GM18517 (cell line): Measurements from ENCODE around the gene TMEM218.
"Not testable (repeated sequence)": the region's sequence is repeated elsewhere in the genome, so short reads cannot be mapped to it uniquely, and the experiment has no call there.

Experiments used
- ATAC-seq: cut with Tn5 transposase; IDR thresholded peaks from one replicate; pipeline ENCODE4 v1.9.1; 2021; ENCODE audit warnings: mild to moderate bottlenecking, moderate library complexity; ENCODE audit not compliant: unreplicated experiment

TMEM218 gene

DNA sequence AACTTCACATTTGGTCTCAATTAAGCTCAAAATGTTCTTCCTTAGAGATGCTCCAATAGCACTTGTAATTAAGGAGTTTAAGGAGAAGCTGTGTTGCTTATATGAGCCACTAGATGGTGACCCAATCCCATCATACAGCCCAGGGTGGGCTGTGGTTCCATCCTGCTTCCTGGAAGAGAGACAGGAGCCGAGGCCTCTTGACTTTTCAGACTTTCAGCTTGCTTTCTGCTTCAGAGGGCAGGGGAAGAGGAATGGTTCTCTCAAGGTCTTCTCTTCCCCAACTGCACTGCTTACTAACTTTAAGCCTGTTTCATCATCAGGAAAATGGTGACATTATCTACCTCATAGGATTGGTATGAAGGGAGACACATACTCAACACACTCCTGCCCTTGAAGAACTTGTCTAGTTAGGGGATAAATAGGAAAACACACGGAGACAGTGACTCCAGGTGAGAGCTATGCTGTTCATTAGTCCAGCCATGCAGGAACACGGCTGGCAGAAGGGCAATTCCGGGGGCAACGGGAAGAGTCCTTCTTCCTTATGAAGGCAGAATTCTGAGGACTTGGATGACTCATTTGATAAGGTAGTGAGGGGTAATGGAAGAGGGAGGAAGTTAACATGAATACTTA lies 20.1 kb downstream of the TMEM218 start:
- ATAC-seq, result no peak

DNA sequence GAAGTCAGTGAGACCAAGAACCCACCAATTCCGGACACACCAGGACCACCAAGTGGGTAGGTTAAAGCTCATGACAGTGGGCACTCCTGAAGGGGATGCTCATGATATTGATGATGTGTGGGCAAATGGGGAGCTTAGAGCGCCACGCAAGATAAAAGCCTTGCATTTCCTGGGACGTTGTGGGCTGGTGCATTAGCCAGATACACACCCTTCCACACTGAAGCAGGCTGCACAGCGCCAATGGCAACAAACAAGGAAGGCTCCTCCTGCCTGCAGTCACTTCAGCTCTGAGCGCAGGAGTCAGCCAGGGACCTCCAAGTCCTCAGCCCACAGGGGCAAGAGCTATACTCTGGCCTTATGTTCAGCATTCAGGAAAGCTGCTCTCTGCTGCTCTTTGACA lies 20.6 kb downstream of the TMEM218 start:
- no peak for ATAC-seq

DNA sequence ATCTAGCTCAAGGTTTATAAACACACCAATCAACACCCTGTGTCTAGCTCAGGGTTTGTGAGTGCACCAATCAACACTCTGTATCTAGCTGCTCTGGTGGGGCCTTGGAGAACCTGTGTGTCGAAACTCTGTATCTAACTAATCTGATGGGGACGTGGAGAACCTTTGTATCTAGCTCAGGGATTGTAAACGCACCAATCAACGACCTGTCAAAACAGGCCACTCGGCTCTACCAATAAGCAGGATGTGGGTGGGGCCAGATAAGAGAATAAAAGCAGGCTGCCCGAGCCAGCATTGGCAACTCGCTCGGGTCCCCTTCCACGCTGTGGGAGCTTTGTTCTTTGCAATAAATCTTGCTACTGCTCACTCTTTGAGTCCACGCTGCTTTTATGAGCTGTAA lies 21.3 kb downstream of the TMEM218 start:
- ATAC-seq, result not testable (repeated sequence)

DNA sequence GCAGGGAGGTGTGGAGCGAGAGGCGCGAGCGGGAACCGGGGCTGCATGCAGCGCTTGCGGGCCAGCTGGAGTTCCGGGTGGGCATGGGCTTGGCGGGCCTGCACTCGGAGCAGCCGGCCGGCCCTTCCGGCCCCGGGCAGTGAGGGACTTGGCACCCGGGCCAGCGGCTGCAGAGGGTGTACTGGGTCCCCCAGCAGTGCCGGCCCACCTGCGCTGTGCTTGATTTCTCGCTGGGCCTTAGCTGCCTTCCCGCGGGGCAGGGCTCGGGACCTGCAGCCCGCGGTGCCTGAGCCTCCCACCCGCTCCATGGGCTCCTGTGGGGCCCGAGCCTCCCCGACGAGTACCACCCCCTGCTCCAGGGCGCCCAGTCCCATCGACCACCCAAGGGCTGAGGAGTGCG lies 21.9 kb downstream of the TMEM218 start:
- ATAC-seq, result not testable (repeated sequence)

DNA sequence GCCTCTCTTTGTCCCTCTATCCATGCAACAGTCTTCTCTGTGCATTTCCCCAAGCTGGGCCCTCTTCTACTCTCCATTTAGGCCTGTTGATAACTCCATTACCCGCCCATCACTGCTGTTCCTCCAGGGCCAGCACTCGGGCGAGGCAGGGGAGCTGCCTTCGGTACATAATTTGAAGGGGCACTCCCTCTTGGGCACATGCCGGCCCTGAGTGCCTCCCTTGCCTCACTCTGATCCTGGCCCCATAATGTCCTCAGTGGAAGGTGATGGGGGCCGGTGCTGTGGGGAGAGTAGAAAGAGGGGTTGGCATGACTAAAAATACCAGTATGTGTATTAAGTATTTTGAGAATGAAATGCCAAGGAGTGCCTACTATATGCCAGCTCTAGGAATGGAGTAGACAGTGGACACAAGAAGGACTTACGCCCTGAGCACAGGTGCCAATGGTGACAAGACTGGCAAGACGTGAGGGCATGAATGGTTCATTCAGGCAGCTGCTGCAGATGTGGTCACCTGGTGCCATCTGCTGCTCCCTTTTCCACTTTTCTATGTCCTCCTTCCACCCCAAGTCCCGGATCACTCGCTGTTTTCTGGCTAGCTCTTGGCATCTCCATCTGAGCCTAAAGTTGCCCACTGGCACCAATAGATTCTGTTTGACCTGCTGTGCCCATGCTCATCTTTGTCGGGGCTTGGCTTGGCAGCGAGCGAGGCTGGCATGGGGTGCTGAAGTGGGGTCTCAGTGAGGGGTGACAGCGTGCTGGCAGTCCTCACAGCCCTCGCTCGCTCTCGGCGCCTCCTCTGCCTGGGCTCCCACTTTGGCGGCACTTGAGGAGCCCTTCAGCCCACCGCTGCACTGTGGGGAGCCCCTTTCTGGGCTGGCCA lies 22.6 kb downstream of the TMEM218 start:
- ATAC-seq, result no peak

DNA sequence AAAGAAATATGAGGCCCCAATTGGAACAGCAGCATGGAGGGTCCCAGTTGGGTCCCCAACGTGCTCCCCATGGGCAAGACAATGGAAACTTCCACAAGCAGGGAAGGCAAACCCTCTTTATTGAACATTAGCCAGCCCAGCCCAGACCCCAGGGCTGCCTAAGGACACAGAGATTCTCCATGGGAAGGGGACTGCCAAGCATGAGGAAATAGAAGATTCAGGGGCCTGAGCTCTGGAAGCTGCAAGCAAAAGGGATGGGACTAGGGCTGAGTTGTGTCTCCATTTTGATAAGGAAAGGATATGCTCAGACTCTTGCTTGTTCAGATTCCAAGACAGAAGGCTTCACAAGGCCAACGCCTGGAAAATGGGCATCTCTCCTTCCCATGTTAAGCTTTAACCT lies 23.3 kb downstream of the TMEM218 start:
- ATAC-seq, result no peak

DNA sequence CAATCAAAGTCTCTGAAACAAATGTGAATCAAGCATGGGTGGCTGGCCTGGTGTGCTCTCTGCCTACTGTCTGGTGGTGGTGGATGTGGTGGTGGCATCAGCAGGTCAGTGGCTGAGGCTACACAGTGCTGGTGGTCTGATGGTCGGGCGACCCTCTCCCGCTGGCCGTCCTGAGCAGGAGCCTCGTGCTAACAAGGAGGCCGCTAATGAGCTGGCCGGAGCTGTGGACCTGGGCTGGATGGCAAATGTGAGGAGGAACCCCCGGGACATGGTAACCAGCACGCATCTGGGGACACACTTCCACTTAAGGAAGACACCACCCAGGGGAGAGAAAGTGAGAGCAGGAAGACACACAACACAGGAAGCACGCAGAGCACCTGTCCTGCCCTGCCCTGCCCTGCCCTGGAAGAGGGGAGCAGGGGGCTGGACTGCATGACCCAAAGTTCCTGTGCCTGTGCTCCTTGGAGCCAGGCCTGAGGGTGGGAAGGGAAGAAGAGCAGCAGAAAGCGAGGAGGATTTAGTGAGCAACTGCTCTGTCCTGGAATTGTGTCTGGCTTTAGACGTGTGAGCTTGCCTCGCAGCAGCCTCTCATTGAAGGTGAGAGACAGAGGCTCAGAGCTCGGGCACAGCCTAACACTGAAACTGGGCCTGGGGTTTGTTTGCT lies 24.7 kb downstream of the TMEM218 start:
- ATAC-seq, result no peak

DNA sequence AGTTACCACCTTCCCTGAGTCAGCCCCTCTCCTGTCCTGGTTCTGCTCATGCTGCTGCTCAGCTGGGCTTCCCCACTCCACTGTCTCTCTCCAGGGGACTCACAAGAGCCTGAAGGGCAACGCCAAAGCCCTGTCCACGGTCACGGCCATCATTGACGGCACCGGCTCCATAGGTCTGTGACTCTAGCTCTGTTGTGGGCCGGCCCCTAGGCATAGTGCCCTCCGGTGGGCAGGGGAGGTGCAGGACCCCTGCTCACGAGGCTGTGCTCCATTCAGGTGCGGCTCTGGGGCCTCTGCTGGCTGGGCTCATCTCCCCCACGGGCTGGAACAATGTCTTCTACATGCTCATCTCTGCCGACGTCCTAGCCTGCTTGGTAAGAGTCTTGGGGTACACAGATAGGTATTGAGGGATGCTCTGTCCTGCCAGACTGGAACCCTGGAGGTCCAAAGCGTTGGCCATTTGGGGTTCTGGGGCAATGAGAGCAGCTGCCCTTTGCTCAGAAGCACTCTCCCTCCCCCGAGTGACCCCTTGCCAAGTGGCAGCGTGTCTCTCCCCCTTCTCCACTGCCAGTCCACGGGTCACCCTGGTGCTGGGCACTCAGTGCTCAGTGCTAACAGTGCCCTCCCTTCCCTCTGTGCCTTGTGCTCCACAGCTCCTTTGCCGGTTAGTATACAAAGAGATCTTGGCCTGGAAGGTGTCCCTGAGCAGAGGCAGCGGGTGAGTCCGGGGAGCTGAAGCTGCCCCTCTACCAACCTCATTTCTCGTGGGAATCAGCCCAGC lies 25.9 kb downstream of the TMEM218 start:
- ATAC-seq, result no peak

DNA sequence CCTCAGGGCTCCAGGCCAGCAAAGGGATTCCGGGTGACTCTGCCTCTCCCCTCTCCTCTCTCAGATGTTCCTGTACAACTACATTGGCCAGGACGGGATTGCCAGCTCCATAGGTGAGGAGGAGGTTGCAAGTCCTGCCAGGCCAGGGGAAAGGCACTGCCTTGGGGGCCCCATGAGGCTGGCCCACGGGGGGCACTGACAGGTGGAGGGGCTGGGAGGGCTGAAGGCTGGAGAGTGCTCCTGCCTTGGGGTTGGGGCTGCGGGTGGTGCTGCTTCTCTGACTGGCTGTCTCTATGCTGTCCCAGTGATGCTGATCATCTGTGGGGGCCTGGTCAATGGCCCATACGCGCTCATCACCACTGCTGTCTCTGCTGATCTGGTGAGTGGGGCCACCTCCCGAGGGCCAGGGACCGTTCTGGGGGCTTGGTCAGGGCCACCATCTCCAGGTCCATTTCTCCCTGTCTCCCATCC lies 26.6 kb downstream of the TMEM218 start:
- ATAC-seq, result no peak

DNA sequence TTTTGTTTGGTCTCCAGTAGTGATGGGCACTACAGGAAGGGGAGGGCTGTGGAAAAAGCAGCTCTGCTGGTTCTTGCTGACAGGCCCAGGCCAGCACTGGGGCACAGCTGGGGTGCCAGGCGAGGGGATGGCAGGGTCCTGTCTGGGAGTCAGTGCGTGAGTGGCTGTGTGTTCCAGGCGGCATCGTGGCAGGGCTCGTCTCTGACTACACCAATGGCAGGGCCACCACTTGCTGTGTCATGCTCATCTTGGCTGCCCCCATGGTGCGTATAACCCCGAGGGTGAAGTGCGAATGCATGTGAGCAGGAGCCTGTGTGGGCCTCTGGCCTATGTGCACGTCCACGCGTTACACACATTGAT lies 27.4 kb downstream of the TMEM218 start:
- ATAC-seq, result no peak

DNA sequence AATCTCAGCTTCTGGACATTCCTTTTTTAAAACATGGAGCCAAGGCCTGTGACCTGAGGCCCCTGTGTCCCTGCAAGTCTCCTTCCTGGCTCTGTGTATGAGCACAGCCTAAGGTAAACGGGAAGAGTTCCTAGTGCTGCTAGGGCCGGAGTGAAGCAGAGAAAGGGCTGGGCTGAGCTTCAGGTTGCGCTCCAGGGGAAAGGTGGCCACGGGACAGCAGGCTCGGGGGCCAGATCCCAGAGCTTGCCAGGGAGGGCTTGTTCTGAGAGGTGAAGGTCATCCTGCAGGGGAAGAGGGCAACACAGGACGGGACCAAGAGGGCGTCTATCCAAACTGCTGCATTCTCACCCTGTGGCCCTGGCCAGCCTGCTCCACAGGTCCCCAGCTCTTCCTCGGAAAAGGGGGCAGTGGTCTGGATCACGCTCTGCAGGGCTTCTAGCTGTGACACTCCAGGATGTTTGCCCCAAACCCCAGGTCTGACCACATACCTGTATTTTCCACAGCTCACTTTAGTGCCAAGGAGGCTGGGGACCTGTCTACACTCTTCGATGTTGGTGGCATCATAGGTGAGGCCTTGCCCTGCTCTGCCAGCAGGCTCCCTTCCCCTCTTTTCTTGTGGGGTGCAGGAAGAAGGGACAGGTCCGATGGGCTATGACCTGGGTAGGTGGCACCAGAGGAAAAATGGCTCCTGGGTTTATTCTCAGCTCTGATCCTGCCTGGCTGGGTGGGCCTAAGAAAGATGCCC lies 27.9 kb downstream of the TMEM218 start:
- no peak for ATAC-seq

DNA sequence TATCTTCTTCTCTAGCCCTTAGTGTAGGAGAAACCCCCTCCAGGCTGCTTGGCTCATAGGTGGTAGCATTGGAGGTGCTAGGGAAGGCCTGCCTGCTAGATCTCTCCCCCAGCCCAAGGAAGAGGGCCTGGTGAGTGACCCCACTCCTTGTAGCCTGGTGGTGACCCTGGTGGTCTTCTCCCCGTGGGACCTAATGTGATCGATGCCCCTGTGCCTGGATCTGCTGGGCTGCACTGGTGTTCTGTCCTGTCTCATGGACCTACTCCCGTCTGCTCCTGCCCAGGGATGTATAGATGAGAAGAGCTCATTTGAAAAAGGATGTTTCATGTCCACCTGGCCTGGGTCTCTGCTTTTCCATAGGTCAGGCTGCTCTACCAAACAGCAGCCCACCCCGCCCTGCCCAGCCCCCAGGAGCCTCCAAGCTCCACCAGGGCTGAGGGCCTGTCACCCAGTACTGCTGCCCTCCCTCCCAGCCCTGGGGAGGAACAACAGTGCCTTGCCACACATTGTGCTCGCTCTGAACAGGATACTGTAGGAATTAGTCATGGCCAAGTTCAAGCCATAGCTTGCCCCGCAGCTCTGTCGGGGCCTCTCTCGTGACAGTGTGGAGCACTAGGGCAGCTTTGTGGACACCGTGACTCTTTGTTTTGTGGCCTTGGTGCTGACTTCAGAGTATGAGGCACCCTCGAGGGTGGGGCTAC lies 28.7 kb downstream of the TMEM218 start:
- ATAC-seq, result no peak

DNA sequence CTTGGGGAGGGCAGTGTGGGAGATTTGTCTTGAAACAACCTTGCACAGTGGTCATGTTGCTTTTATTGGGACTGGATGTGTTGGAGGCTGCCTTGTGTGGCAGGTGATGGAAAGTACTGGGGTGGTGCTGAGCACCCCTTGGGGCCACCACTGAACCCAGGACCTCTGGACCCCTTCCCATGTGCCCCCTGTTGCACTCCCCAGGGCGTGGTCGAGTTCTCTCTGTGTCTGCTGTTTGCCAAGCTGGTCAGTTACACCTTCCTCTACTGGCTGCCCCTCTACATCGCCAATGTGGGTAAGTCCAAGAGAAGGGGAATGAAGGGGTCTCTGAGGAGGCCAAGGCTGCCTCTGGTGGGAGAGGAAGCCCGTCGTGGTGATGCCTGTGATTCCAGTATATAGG lies 29.4 kb downstream of the TMEM218 start:
- ATAC-seq, result no peak

DNA sequence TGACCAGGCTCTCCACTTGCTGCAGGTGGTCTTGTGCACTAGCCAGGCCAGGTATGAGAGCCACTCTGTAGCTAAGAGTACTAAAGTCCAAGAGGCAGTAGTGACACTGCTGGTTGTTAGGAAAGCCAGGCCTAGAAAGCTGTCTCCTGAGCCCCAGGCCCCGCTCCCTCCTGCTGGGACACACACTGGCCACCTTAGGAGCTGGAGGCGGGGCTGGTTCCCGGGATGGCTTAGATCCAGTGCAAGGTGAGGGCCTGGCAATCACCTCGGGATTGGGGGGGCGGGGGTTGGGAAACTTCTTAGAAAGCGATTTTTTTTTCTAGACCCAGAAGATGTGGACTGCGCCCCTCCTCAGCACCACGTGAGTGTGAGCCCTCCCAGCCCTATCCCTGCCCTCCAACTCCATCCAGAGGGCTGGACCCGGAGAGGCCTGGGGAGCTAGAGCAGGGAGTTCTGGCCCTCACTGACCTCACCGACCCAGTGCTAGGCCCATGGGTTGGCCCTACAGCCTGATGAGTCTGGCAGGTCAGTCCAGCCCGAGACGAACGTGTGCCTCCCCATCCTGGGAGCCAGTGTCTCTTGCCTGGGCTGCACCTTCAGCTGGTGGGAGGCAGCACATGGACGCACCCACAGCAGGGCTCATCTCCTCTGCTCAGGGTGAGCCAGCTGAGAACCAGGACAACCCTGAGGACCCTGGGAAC lies 30.2 kb downstream of the TMEM218 start:
- ATAC-seq, result no peak

DNA sequence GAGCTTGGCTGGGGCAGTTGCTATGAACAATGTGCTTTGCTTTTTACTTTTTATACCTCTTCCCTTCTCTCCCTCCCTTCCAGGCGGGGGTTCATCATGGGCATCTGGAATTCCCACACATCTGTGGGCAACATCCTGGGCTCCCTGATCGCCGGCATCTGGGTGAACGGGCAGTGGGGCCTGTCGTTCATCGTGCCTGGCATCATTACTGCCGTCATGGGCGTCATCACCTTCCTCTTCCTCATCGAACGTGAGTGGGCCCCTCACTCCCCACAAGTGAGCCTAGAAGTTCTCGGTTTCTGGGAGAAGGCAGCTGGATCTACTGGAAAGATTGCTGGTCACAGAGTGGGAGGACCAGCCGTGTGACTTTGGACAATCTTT lies 30.9 kb downstream of the TMEM218 start:
- ATAC-seq, result no peak

DNA sequence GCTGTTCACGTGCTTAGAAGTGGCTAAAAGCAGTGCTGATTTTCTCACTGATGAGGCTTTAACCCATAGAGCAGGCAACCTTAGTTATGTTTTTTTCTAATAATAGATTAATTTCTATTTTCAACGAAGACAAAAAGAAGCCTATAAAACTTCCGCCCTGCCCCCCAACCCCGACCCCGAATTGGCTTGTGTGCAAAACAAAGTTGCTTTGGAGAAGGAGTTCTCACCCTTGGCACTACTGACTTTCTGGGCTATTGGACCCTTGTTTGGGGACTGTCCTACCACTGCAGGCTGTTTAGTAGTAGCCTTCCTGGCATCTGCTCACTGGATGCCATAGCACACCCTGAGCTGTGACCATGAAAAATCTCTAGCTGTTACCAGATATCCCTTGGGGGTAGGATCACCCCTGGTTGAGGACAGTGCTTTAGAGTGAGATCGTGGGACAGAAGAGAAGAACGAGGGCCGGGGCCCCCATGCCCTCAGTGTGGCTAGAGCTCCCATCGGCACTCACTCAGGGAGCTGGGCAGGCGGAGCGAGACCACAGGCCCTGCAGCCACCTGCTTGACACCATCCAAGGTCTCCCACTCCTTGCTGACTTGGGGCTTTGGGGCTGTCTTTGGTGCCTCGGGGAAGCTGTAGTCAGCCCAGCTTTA lies 31.4 kb downstream of the TMEM218 start:
- ATAC-seq, result no peak

DNA sequence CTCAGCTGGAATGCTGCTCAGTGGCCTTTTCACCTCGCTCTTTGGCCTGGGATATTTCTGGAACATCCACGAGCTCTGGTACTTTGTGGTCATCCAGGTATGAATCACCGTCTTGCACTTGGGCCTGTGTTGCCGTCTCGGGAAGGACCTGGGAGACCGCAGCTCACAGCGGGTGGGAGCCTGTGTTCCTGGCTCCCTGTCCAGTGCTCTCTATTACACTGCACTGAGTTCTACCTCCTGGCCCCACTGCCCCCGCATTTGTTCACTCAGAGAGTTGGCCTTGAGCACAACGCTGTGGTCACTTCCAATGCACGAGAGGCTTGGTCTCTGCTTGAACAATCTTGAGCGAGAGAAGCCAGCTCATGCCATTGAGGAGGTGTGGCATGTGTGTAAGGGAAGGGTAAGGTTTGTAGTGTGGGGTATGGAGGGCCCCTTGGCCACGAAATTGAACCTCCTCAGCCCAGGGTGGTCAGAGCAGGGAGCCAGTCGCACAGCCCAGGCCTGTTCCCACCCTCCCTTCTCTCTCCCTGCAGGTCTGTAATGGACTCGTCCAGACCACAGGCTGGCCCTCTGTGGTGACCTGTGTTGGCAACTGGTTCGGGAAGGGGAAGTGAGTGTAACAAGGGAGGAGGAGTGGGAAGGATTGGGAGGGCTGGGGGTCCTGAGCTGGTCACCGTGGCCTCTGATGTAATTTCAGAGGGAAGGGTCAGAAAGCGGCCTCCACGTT lies 32.1 kb downstream of the TMEM218 start:
- ATAC-seq, result no peak

DNA sequence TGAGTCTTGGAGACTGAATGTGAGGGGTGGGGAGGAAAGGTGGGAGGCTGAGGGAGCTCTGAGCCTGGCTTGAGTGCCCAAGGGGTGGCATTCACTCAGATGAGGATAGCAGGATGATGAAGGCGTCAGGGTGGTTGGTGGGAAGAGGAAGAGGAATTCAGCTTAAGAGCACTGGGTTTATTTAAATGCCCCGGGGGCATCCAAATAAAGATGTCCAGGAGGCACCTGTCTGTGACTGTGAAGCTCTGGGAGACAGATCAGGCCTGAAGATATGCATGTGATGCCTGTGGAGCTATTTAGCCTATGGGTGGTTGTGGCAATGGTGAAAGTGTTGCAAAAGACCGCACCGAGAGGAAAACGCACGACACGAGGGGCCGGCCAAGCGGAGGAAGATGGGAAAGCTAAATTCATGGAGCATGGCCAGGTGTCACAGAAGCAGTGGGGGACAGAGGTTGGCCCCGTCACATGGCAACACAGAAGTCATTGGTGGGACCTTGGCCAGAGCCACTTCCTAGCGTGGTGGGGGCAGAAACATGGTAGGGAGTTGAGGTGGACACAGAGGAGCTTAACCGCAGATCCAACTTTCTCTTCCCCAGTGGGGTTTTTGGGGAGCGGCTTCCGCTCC lies 32.8 kb downstream of the TMEM218 start:
- no peak for ATAC-seq
